ENCODE data around the gene FBXO33. TPM values are rescaled to one million over a fixed set of nuclear protein-coding genes. Genes with fewer than 3 reads are reported as not detected.

The FBXO33 gene
- total and polyA plus RNA-seq, 2 of the 8 experiments (the other 6 are each of a cell fraction or from before 2014, with no cell fraction given) = 4.7 to 11.5 TPM

DNA sequence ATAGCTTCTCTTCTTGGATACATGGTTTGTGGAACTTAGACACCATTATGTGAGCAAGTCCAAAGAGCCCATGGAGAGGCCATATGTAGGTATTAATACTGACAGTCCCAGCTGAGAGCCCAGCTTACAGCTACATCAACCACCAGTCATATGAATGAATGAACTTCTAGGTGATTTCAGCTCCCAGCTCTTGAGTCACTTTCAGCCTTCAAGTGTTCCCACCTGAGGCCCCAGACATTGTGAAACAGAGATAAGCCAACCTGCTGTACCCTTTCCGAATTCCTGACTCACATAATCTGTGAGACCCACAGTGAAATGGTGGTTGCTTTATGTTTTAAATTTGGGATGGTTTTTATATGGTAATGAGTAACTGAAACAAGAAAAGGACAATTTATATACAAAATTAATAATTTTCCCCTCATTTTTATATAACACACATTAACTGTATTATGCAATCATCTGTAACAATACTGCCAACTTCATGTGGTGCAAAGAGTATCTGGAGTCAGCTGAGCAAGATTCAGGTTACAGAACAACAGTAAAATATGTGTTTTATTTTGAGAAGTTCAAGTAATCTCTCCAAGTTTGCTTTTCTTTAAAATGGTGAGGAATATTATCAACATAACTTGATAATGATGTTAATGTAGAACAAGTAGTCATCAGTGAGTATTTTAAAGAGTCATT lies 27.7 kb upstream of the FBXO33 start:
- Histone ChIP-seq H3K14ac (ENCODE audit: insufficient read length) (no peak overlapping the region), H3K79me2 (ENCODE audit: control insufficient read depth in 1 of 2, insufficient read depth in 2 of 2, low read length in 2 of 2) (no peaks in the 10 kb centered on the region), H3K27me3 (replicated peaks in 1 of 4; ENCODE audit: control insufficient read depth in 3 of 4, extremely low read depth in 1 of 4, insufficient read depth in 3 of 4, low read length in 3 of 4) (no peaks in the 10 kb centered on the region), H3K4me1 (replicated peaks in 1 of 4; ENCODE audit: control insufficient read depth in 3 of 4, insufficient read depth in 4 of 4, low read length in 3 of 4) (no peaks in the 10 kb centered on the region), H3K4me3 (ENCODE audit: extremely low read depth in 1 of 4, insufficient read depth in 2 of 4, low read depth in 3 of 4, low read length in 4 of 4) (no peak overlapping the region), H3K36me3 (ENCODE audit: control insufficient read depth in 2 of 4, insufficient read depth in 4 of 4, low read length in 3 of 4) (no peaks in the 10 kb centered on the region), H2BK5ac (ENCODE audit: low read depth, low read length) (no peak overlapping the region), H3K4me2 (ENCODE audit: insufficient read depth in 1 of 2, low read depth in 2 of 2, low read length in 2 of 2) (no peak overlapping the region), H4K5ac (ENCODE audit: insufficient read length, low read depth, low read length) (no peak overlapping the region), H2BK15ac (ENCODE audit: low read length) (no peak overlapping the region), H2BK20ac (ENCODE audit: low read length) (no peak overlapping the region), H3K4ac (replicated peaks; ENCODE audit: insufficient read length, low read depth, low read length) (no peak overlapping the region), H2AK5ac (ENCODE audit: low read depth, low read length) (no peak overlapping the region), H3K23me2 (ENCODE audit: low read depth, low read length) (no peaks in the 10 kb centered on the region), H3K23ac (ENCODE audit: insufficient read length) (no peak overlapping the region), H3K9ac (replicated peaks in 1 of 4; ENCODE audit: extremely low read depth in 1 of 4, low read depth in 3 of 4, low read length in 3 of 4) (peak overlapping the region in 1 of 4 experiments; percentile 34; a peak in 1 of 7 replicates), H3K79me1 (ENCODE audit: low read depth, low read length) (no peaks in the 10 kb centered on the region), H3K27ac (ENCODE audit: low read depth, low read length) (no peak overlapping the region), H2BK12ac (ENCODE audit: low read depth, low read length) (no peak overlapping the region), H2BK120ac (replicated peaks; ENCODE audit: low read depth, low read length) (no peak overlapping the region), H2AFZ (ENCODE audit: low read length) (no peak overlapping the region), H3K56ac (replicated peaks; ENCODE audit: insufficient read length, low read depth, low read length) (no peak overlapping the region), H3K18ac (ENCODE audit: extremely low read depth, low read length) (no peak overlapping the region), H4K8ac (ENCODE audit: extremely low read depth, insufficient read depth, low read length) (no peak overlapping the region), H4K20me1 (replicated peaks in 1 of 2; ENCODE audit: control insufficient read depth in 1 of 2, insufficient read depth in 2 of 2, low read length in 2 of 2) (no peaks in the 10 kb centered on the region), H3K9me3 (ENCODE audit: insufficient read depth in 2 of 2, low read depth in 1 of 2, low read length in 1 of 2) (no peaks in the 10 kb centered on the region), H4K91ac (replicated peaks; ENCODE audit: insufficient read length, low read length) (no peak overlapping the region)
- TF ChIP-seq KDM5A (IDR thresholded peaks at IDR 0.05; ENCODE audit: low read length) (no peak), HDAC2 (IDR thresholded peaks at IDR 0.05; ENCODE audit: borderline replicate concordance in 1 of 2, low read depth in 2 of 2, low read length in 2 of 2) (no peak), TEAD4 (IDR thresholded peaks at IDR 0.05; ENCODE audit: low read depth, low read length) (no peak), SAP30 (IDR thresholded peaks at IDR 0.05; ENCODE audit: insufficient read depth, insufficient replicate concordance, low read length) (no peak), TBP (IDR thresholded peaks at IDR 0.05; ENCODE audit: low read depth, low read length) (no peak), GABPA (IDR thresholded peaks at IDR 0.05; ENCODE audit: borderline replicate concordance, insufficient read depth, low read length) (no peak)
- TF ChIP-seq, protein P1, sequence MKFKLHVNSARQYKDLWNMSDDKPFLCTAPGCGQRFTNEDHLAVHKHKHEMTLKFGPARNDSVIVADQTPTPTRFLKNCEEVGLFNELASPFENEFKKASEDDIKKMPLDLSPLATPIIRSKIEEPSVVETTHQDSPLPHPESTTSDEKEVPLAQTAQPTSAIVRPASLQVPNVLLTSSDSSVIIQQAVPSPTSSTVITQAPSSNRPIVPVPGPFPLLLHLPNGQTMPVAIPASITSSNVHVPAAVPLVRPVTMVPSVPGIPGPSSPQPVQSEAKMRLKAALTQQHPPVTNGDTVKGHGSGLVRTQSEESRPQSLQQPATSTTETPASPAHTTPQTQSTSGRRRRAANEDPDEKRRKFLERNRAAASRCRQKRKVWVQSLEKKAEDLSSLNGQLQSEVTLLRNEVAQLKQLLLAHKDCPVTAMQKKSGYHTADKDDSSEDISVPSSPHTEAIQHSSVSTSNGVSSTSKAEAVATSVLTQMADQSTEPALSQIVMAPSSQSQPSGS (IDR thresholded peaks at IDR 0.05; ENCODE audit: low read length) = no peak
- TF ChIP-seq, protein P2, sequence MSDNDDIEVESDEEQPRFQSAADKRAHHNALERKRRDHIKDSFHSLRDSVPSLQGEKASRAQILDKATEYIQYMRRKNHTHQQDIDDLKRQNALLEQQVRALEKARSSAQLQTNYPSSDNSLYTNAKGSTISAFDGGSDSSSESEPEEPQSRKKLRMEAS (IDR thresholded peaks at IDR 0.05) = no peak
- ChIA-PET CTCF (ENCODE audit: partially characterized antibody) (interaction anchor here (1.5 kb wide), 1 partner anchor 10 kb away, joined by 3 read pairs; no protein-coding TSS in a partner anchor), POLR2A (ENCODE audit: partially characterized antibody) (no interaction called here)
- FAIRE-seq = no peak
- 86% methylated on average over 1 of the region's 1 CpG; no CpG with 5 or more reads in 1 of the 2 experiments for WGBS, 2 experiments (ENCODE audit: extremely low coverage in 1 of 2, insufficient coverage in 1 of 2, insufficient read length in 1 of 2, insufficient replicate concordance in 2 of 2, low coverage in 1 of 2, low lambda C conversion rate in 2 of 2, missing lambda C conversion rate in 1 of 2)
- DNase-seq (ENCODE audit: low read depth in 1 of 2, low spot score in 2 of 2) = no peak

Data from H1 (cell line).